ENCODE data around the gene TES. TPM values are rescaled to one million over a fixed set of nuclear protein-coding genes. Genes with fewer than 3 reads are reported as not detected.

Gene TES
- total and polyA plus RNA-seq, 2 of the 8 experiments (the other 6 are each of a cell fraction or from before 2014, with no cell fraction given) = 18.2 to 36.3 TPM

DNA sequence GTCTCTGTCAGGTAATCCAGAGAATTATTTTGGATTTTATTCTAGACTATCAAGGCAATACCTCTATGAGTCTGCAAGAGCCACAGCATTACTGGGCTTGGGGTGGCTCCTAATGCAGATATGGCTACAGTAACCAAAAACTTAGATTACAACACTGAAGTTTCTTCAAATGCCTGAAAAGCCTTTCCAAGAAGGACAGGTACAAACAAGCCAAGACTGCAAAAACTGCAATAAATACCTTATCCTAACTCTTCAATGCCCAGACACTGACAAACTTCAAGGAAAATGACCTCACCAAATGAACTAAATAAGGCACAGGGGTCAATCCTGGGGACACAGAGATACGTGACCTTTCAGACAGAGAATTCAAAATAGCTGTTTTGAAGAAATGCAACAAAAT, 82.0 kb downstream of the TES start (continued):
- TF ChIP-seq PHF8 (conservative IDR thresholded peaks at IDR 0.05; ENCODE audit: low read depth, low read length) (no peak), SIRT6 (IDR thresholded peaks at IDR 0.05; ENCODE audit: low read length) (no peak), RXRA (IDR thresholded peaks at IDR 0.05; ENCODE audit: insufficient read depth, low read depth, low read length) (no peak)
